HCT116 (cell line): ENCODE measurements around the gene CCDC91. TPM values are rescaled to one million over a fixed set of nuclear protein-coding genes. Genes with fewer than 3 reads are reported as not detected.

Experiments used
- ATAC-seq: fragments of 200-7000 bp; cut with Tn5 transposase; 2 replicates; pipeline ENCODE4 v1.9.1; 2020; ENCODE audit warnings: mild to moderate bottlenecking, moderate library complexity
- BruUV-seq: library from RNA; stranded (reverse); fragments of 400-500 nt; replicated peaks from 2 replicates; lab custom pipeline; 2021; lab: Mats Ljungman, UMichigan
- CTCF ChIA-PET: fragments of 300-600 bp; sonication (Branson Sonifier 250); formaldehyde crosslinking; loops from one replicate; lab custom pipeline; 2021; ENCODE audit warnings: antibody characterized with exemption; lab: Charles Lee
- POLR2A ChIA-PET: fragments of 300-600, 350-600 bp; sonication (Branson Sonifier 250); formaldehyde crosslinking; loops from one replicate; lab custom pipeline; 2021; ENCODE audit warnings: antibody characterized with exemption; lab: Charles Lee
- RAD21 ChIA-PET, 2 experiments: fragments of 300-600 bp; sonication (Branson Sonifier 250); formaldehyde crosslinking; loops; one replicate each; lab custom pipeline; 2023; ENCODE audit warnings: low total read pairs in 2 of 2; ENCODE audit not compliant: uncharacterized antibody in 2 of 2, unreplicated experiment in 2 of 2, low non-redundant PET in 1 of 2; lab: Charles Lee
- DNase-seq: peaks from one replicate; pipeline ENCODE4 v3.0.0-alpha.2; 2010; ENCODE audit warnings: low read depth, low spot score
- H2AFZ ChIP-seq: fragments of 200-600 bp; shearing (Covaris generic), sonication (generic); 2 replicates; pipeline ENCODE4 v1.6.1; 2017; ENCODE audit warnings: low read depth, mixed run types, mixed read lengths, antibody characterized with exemption, low read length; ENCODE audit not compliant: poor library complexity, severe bottlenecking
- H3K27ac ChIP-seq: 2 replicates; pipeline ENCODE4 v1.5.1; 2012; ENCODE audit warnings: low read depth, low read length
- H3K27me3 ChIP-seq: fragments of 200-600 bp; sonication (generic); 2 replicates; pipeline ENCODE4 v1.6.1; 2016; ENCODE audit warnings: mixed run types, low read length, mixed read lengths; ENCODE audit not compliant: insufficient read depth
- H3K36me3 ChIP-seq, 2 experiments: fragments of 200-500 bp in 1 of 2; fragments of 200-600 bp in 1 of 2; sonication (Bioruptor generic) in 1 of 2; sonication (generic) in 1 of 2; 2 replicates each; pipeline versions ENCODE4 v1.5.1 to v1.6.1; 2014 to 2016; ENCODE audit warnings: low read length in 2 of 2, inconsistent platforms in 1 of 2, mixed read lengths in 1 of 2, mixed run types in 1 of 2; ENCODE audit not compliant: insufficient read depth in 2 of 2, control insufficient read depth in 1 of 2
- H3K4me1 ChIP-seq, 2 experiments: fragments of 200-600 bp in 1 of 2; sonication (generic) in 1 of 2; 2 replicates each; pipeline versions ENCODE4 v1.5.1 to v1.6.1; 2012 to 2017; ENCODE audit warnings: low read length in 2 of 2, inconsistent platforms in 1 of 2, mild to moderate bottlenecking in 1 of 2, mixed read lengths in 1 of 2, mixed run types in 1 of 2, moderate library complexity in 1 of 2; ENCODE audit not compliant: insufficient read depth in 2 of 2, control insufficient read depth in 1 of 2
- H3K4me2 ChIP-seq: fragments of 200-600 bp; sonication (generic); 2 replicates; pipeline ENCODE4 v1.6.1; 2017; ENCODE audit warnings: mixed run types, low read length, mixed read lengths
- H3K4me3 ChIP-seq, 2 experiments: fragments of 200-600 bp in 1 of 2; sonication (generic) in 1 of 2; replicated peaks in 1 of 2; 2 replicates each; pipeline ENCODE4 v1.5.1; 2011 to 2016; ENCODE audit warnings: low read length in 2 of 2, control low read depth in 1 of 2, low read depth in 1 of 2, mild to moderate bottlenecking in 1 of 2, mixed read lengths in 1 of 2, mixed run types in 1 of 2
- H3K79me2 ChIP-seq: fragments of 200-600 bp; sonication (generic); 2 replicates; pipeline ENCODE4 v1.6.1; 2017; ENCODE audit warnings: mild to moderate bottlenecking, mixed run types, low read length, moderate library complexity, mixed read lengths; ENCODE audit not compliant: insufficient read depth
- H3K9ac ChIP-seq: fragments of 200-600 bp; sonication (generic); 2 replicates; pipeline ENCODE4 v1.6.1; 2016; ENCODE audit warnings: low read length, mixed read lengths
- H3K9me2 ChIP-seq: fragments of 200-600 bp; sonication (generic), shearing (Covaris generic); 2 replicates; pipeline ENCODE4 v1.6.1; 2017; ENCODE audit warnings: mixed run types, mild to moderate bottlenecking, moderate library complexity; ENCODE audit not compliant: insufficient read depth
- H3K9me3 ChIP-seq, 2 experiments: fragments of 200-500 bp in 1 of 2; fragments of 200-600 bp in 1 of 2; sonication (Bioruptor generic) in 1 of 2; sonication (generic) in 1 of 2; 2 replicates each; pipeline ENCODE4 v1.6.1; 2014 to 2017; ENCODE audit warnings: low read length in 2 of 2, mixed read lengths in 2 of 2, inconsistent platforms in 1 of 2, low read depth in 1 of 2, mild to moderate bottlenecking in 1 of 2, mixed run types in 1 of 2, moderate library complexity in 1 of 2; ENCODE audit not compliant: control insufficient read depth in 1 of 2, insufficient read depth in 1 of 2
- H4K20me1 ChIP-seq: fragments of 200-600 bp; sonication (generic), shearing (Covaris generic); 2 replicates; pipeline ENCODE4 v1.6.1; 2017; ENCODE audit warnings: mixed run types, mild to moderate bottlenecking, moderate library complexity; ENCODE audit not compliant: insufficient read depth
- CBX3 ChIP-seq: IDR thresholded peaks from 2 replicates; pipeline ENCODE4 v1.6.1; 2012; ENCODE audit warnings: low read depth
- CEBPB ChIP-seq: IDR thresholded peaks from 2 replicates; pipeline ENCODE4 v1.6.1; 2012; ENCODE audit warnings: low read depth
- EZH2 ChIP-seq: fragments of 200-600 bp; sonication (generic); IDR thresholded peaks from 2 replicates; pipeline ENCODE4 v1.6.1; 2017; ENCODE audit warnings: antibody characterized with exemption, mixed run types
- MAX ChIP-seq: IDR thresholded peaks from 2 replicates; pipeline ENCODE4 v1.6.1; 2012
- POLR2A ChIP-seq: IDR thresholded peaks from 2 replicates; pipeline ENCODE4 v1.7.0; 2011; ENCODE audit warnings: borderline replicate concordance; ENCODE audit not compliant: insufficient read depth, insufficient read length; ENCODE audit errors: extremely low read depth
- intact Hi-C: fragments of 100-400 bp; cut with micrococcal nuclease; formaldehyde crosslinking; loops from 2 replicates; pipeline ENCODE4 v1.10.0; 2022
- total RNA-seq: library from RNA; stranded (reverse); gene quantifications from one replicate; pipeline ENCODE4 v1.2.1, GENCODE V29; 2021; ENCODE audit not compliant: unreplicated experiment
- TF ChIP-seq, protein P1 (sequence below): IDR thresholded peaks from 2 replicates; pipeline ENCODE4 v1.6.1; 2011; ENCODE audit warnings: mild to moderate bottlenecking, low read length, moderate library complexity; ENCODE audit not compliant: insufficient replicate concordance; ENCODE audit errors: extremely low read depth
- TF ChIP-seq, protein P2 (sequence below): IDR thresholded peaks from 2 replicates; pipeline ENCODE4 v1.6.1; 2012; ENCODE audit warnings: low read depth
- TF ChIP-seq, protein P3 (sequence below): IDR thresholded peaks from 2 replicates; pipeline ENCODE4 v1.6.1; 2012
- TF ChIP-seq, protein P4 (sequence below), 3 experiments: fragments of 200-600 bp in 1 of 3; sonication (generic) in 1 of 3; IDR thresholded peaks in 2 of 3; conservative IDR thresholded peaks in 1 of 3; 2 replicates each; pipeline ENCODE4 v1.5.1; 2012 to 2017; ENCODE audit warnings: low read depth in 2 of 3, low read length in 2 of 3, antibody characterized with exemption in 1 of 3, borderline replicate concordance in 1 of 3, control low read depth in 1 of 3, mild to moderate bottlenecking in 1 of 3, mixed read lengths in 1 of 3, mixed run types in 1 of 3, moderate library complexity in 1 of 3; ENCODE audit not compliant: insufficient read depth in 1 of 3

The CCDC91 gene
- total RNA-seq, 1 experiment from 2014 or later = 18.1 TPM

- DNase-seq (no peak), ATAC-seq (no peak)
- H3K4me3 ChIP-seq = no peak overlapping the region
- CTCF ChIA-PET = no interaction called here
- H3K9me2 ChIP-seq = no peaks in the 10 kb centered on the region
- no peak overlapping the region for H3K27ac ChIP-seq
- no TSS peak for BruUV-seq
- intact Hi-C loops = no loop called here
- RAD21 ChIA-PET = no interaction called here
- H3K9ac ChIP-seq = no peak overlapping the region
- no peak overlapping the region for H3K4me2 ChIP-seq
- no peak for TF ChIP-seq EZH2
- no peak for TF ChIP-seq POLR2A
- no peak for TF ChIP-seq CBX3
- TF ChIP-seq, protein P1, sequence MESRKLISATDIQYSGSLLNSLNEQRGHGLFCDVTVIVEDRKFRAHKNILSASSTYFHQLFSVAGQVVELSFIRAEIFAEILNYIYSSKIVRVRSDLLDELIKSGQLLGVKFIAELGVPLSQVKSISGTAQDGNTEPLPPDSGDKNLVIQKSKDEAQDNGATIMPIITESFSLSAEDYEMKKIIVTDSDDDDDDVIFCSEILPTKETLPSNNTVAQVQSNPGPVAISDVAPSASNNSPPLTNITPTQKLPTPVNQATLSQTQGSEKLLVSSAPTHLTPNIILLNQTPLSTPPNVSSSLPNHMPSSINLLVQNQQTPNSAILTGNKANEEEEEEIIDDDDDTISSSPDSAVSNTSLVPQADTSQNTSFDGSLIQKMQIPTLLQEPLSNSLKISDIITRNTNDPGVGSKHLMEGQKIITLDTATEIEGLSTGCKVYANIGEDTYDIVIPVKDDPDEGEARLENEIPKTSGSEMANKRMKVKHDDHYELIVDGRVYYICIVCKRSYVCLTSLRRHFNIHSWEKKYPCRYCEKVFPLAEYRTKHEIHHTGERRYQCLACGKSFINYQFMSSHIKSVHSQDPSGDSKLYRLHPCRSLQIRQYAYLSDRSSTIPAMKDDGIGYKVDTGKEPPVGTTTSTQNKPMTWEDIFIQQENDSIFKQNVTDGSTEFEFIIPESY = no peak
- TF ChIP-seq, protein P2, sequence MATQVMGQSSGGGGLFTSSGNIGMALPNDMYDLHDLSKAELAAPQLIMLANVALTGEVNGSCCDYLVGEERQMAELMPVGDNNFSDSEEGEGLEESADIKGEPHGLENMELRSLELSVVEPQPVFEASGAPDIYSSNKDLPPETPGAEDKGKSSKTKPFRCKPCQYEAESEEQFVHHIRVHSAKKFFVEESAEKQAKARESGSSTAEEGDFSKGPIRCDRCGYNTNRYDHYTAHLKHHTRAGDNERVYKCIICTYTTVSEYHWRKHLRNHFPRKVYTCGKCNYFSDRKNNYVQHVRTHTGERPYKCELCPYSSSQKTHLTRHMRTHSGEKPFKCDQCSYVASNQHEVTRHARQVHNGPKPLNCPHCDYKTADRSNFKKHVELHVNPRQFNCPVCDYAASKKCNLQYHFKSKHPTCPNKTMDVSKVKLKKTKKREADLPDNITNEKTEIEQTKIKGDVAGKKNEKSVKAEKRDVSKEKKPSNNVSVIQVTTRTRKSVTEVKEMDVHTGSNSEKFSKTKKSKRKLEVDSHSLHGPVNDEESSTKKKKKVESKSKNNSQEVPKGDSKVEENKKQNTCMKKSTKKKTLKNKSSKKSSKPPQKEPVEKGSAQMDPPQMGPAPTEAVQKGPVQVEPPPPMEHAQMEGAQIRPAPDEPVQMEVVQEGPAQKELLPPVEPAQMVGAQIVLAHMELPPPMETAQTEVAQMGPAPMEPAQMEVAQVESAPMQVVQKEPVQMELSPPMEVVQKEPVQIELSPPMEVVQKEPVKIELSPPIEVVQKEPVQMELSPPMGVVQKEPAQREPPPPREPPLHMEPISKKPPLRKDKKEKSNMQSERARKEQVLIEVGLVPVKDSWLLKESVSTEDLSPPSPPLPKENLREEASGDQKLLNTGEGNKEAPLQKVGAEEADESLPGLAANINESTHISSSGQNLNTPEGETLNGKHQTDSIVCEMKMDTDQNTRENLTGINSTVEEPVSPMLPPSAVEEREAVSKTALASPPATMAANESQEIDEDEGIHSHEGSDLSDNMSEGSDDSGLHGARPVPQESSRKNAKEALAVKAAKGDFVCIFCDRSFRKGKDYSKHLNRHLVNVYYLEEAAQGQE = no peak
- TF ChIP-seq MAX = no peak
- TF ChIP-seq, protein P3, sequence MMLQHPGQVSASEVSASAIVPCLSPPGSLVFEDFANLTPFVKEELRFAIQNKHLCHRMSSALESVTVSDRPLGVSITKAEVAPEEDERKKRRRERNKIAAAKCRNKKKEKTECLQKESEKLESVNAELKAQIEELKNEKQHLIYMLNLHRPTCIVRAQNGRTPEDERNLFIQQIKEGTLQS = no peak
- TF ChIP-seq CEBPB = no peak
- TF ChIP-seq, protein P4, sequence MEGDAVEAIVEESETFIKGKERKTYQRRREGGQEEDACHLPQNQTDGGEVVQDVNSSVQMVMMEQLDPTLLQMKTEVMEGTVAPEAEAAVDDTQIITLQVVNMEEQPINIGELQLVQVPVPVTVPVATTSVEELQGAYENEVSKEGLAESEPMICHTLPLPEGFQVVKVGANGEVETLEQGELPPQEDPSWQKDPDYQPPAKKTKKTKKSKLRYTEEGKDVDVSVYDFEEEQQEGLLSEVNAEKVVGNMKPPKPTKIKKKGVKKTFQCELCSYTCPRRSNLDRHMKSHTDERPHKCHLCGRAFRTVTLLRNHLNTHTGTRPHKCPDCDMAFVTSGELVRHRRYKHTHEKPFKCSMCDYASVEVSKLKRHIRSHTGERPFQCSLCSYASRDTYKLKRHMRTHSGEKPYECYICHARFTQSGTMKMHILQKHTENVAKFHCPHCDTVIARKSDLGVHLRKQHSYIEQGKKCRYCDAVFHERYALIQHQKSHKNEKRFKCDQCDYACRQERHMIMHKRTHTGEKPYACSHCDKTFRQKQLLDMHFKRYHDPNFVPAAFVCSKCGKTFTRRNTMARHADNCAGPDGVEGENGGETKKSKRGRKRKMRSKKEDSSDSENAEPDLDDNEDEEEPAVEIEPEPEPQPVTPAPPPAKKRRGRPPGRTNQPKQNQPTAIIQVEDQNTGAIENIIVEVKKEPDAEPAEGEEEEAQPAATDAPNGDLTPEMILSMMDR (IDR thresholded peaks at IDR 0.05 in 2 of 3, conservative IDR thresholded peaks at IDR 0.05 in 1 of 3; ENCODE audit: borderline replicate concordance in 1 of 3, insufficient read depth in 1 of 3, low read depth in 2 of 3, low read length in 2 of 3) = no peak
- no peak overlapping the region for H2AFZ ChIP-seq
- no peaks in the 10 kb centered on the region for H3K79me2 ChIP-seq
- no peaks in the 10 kb centered on the region for H3K36me3 ChIP-seq
- no peaks in the 10 kb centered on the region for H3K4me1 ChIP-seq
- H4K20me1 ChIP-seq = no peaks in the 10 kb centered on the region
- H3K27me3 ChIP-seq = no peaks in the 10 kb centered on the region
- H3K9me3 ChIP-seq = no peaks in the 10 kb centered on the region
- POLR2A ChIA-PET = no interaction called here
Measured at GRCh38 chr12:28569698-28570411, 379.6 kb downstream of the CCDC91 start.
